H1 (cell line): Measurements from ENCODE around the gene CREG2. TPM values are rescaled to one million over a fixed set of nuclear protein-coding genes. Genes with fewer than 3 reads are reported as not detected.

Source experiments
- CTCF ChIA-PET: fragments of 300-600 bp; sonication (Branson Sonifier 250); formaldehyde crosslinking; loops from one replicate; lab custom pipeline; 2021; ENCODE audit not compliant: partially characterized antibody; lab: Charles Lee
- POLR2A ChIA-PET: fragments of 300-600 bp; sonication (Branson Sonifier 250); formaldehyde crosslinking; loops from one replicate; lab custom pipeline; 2021; ENCODE audit warnings: inconsistent platforms; ENCODE audit not compliant: partially characterized antibody; lab: Charles Lee
- DNase-seq, 2 experiments: peaks; one replicate each; pipeline versions ENCODE4 v3.0.0 to v3.0.0-alpha.2; 2010 to 2022; ENCODE audit warnings: low spot score in 2 of 2, low read depth in 1 of 2, mixed read lengths in 1 of 2
- FAIRE-seq: peaks from 2 replicates; lab custom pipeline; 2011; peaks lifted over from hg19 to GRCh38; lab: Jason Lieb, UNC
- H2AFZ ChIP-seq: 2 replicates; pipeline ENCODE4 v1.8.1; 2012; ENCODE audit warnings: low read length, inconsistent platforms
- H2AK5ac ChIP-seq: 2 replicates; pipeline ENCODE4 v1.6.1; 2013; ENCODE audit warnings: low read depth, low read length
- H2BK120ac ChIP-seq: replicated peaks from 2 replicates; pipeline ENCODE3; 2013; ENCODE audit warnings: low read depth, low read length, inconsistent platforms
- H2BK12ac ChIP-seq: 2 replicates; pipeline ENCODE4 v1.6.1; 2013; ENCODE audit warnings: low read depth, low read length
- H2BK15ac ChIP-seq: 2 replicates; pipeline ENCODE4 v1.6.1; 2013; ENCODE audit warnings: low read length
- H2BK20ac ChIP-seq: 2 replicates; pipeline ENCODE4 v1.6.1; 2013; ENCODE audit warnings: low read length
- H2BK5ac ChIP-seq: 2 replicates; pipeline ENCODE4 v1.6.1; 2013; ENCODE audit warnings: low read depth, low read length
- H3K14ac ChIP-seq: 2 replicates; pipeline ENCODE4 v1.6.1; 2013; ENCODE audit warnings: inconsistent platforms; ENCODE audit not compliant: insufficient read length
- H3K18ac ChIP-seq: 2 replicates; pipeline ENCODE4 v1.6.1; 2013; ENCODE audit warnings: low read length; ENCODE audit errors: extremely low read depth
- H3K23ac ChIP-seq: 2 replicates; pipeline ENCODE4 v1.6.1; 2013; ENCODE audit warnings: inconsistent platforms; ENCODE audit not compliant: insufficient read length
- H3K23me2 ChIP-seq: 2 replicates; pipeline ENCODE4 v1.6.1; 2013; ENCODE audit warnings: low read depth, low read length
- H3K27ac ChIP-seq: 2 replicates; pipeline ENCODE4 v1.6.1; 2011; ENCODE audit warnings: low read depth, low read length, inconsistent platforms
- H3K27me3 ChIP-seq, 4 experiments: replicated peaks in 1 of 4; 1 replicate in 1 of 4; 2 replicates in 3 of 4; pipeline versions ENCODE4 v1.6.1 to v1.8.1; 2011 to 2013; ENCODE audit warnings: low read length in 3 of 4, mild to moderate bottlenecking in 3 of 4, inconsistent platforms in 2 of 4, mixed read lengths in 2 of 4, moderate library complexity in 1 of 4; ENCODE audit not compliant: control insufficient read depth in 3 of 4, insufficient read depth in 3 of 4; ENCODE audit errors: extremely low read depth in 1 of 4
- H3K36me3 ChIP-seq, 4 experiments: 2 replicates each; pipeline versions ENCODE4 v1.6.1 to v1.8.1; 2011 to 2013; ENCODE audit warnings: mild to moderate bottlenecking in 4 of 4, low read length in 3 of 4, moderate library complexity in 2 of 4, control low read depth in 1 of 4, inconsistent platforms in 1 of 4; ENCODE audit not compliant: insufficient read depth in 4 of 4, control insufficient read depth in 2 of 4
- H3K4ac ChIP-seq: replicated peaks from 2 replicates; pipeline ENCODE3; 2013; ENCODE audit warnings: low read length, low read depth, mixed read lengths, inconsistent platforms; ENCODE audit not compliant: insufficient read length
- H3K4me1 ChIP-seq, 4 experiments: replicated peaks in 1 of 4; 1 replicate in 1 of 4; 2 replicates in 3 of 4; pipeline versions ENCODE4 v1.6.1 to v1.8.1; 2011 to 2013; ENCODE audit warnings: low read length in 3 of 4, inconsistent platforms in 2 of 4, mixed read lengths in 1 of 4; ENCODE audit not compliant: insufficient read depth in 4 of 4, control insufficient read depth in 3 of 4
- H3K4me2 ChIP-seq, 2 experiments: 2 replicates each; pipeline versions ENCODE4 v1.6.1 to v1.8.1; 2011 to 2013; ENCODE audit warnings: low read depth in 2 of 2, low read length in 2 of 2, control low read depth in 1 of 2, inconsistent platforms in 1 of 2, mild to moderate bottlenecking in 1 of 2; ENCODE audit not compliant: insufficient read depth in 1 of 2
- H3K4me3 ChIP-seq, 4 experiments: fragments of 200-600, 300-600 bp in 1 of 4; sonication (generic), shearing (Covaris generic), sonication (Bioruptor Twin) in 1 of 4; 2 replicates each; pipeline versions ENCODE4 v1.5.1 to v1.8.1; 2011 to 2016; ENCODE audit warnings: low read length in 4 of 4, low read depth in 3 of 4, control low read depth in 2 of 4, inconsistent platforms in 2 of 4, mild to moderate bottlenecking in 2 of 4, mixed read lengths in 1 of 4, moderate library complexity in 1 of 4; ENCODE audit not compliant: insufficient read depth in 2 of 4; ENCODE audit errors: extremely low read depth in 1 of 4
- H3K56ac ChIP-seq: replicated peaks from 2 replicates; pipeline ENCODE3; 2013; ENCODE audit warnings: low read depth, mild to moderate bottlenecking, mixed read lengths, low read length, inconsistent platforms; ENCODE audit not compliant: insufficient read length
- H3K79me1 ChIP-seq: 2 replicates; pipeline ENCODE4 v1.6.1; 2013; ENCODE audit warnings: low read depth, low read length, control low read depth
- H3K79me2 ChIP-seq, 2 experiments: 2 replicates each; pipeline versions ENCODE4 v1.6.1 to v1.8.1; 2012 to 2013; ENCODE audit warnings: low read length in 2 of 2, mild to moderate bottlenecking in 2 of 2, inconsistent platforms in 1 of 2; ENCODE audit not compliant: insufficient read depth in 2 of 2, control insufficient read depth in 1 of 2
- H3K9ac ChIP-seq, 4 experiments: replicated peaks in 1 of 4; 1 replicate in 1 of 4; 2 replicates in 3 of 4; pipeline versions ENCODE4 v1.6.1 to v1.8.1; 2011 to 2013; ENCODE audit warnings: low read depth in 3 of 4, low read length in 3 of 4, control low read depth in 2 of 4, mild to moderate bottlenecking in 2 of 4, moderate library complexity in 2 of 4, inconsistent platforms in 1 of 4; ENCODE audit errors: extremely low read depth in 1 of 4
- H3K9me3 ChIP-seq, 2 experiments: 2 replicates each; pipeline versions ENCODE4 v1.6.1 to v1.8.1; 2012 to 2013; ENCODE audit warnings: mild to moderate bottlenecking in 2 of 2, moderate library complexity in 2 of 2, control low read depth in 1 of 2, inconsistent platforms in 1 of 2, low read depth in 1 of 2, low read length in 1 of 2, mixed read lengths in 1 of 2; ENCODE audit not compliant: insufficient read depth in 2 of 2
- H4K20me1 ChIP-seq, 2 experiments: replicated peaks in 1 of 2; 2 replicates each; pipeline versions ENCODE3 to v1.8.1; 2011 to 2013; ENCODE audit warnings: inconsistent platforms in 2 of 2, low read length in 2 of 2, mild to moderate bottlenecking in 1 of 2; ENCODE audit not compliant: insufficient read depth in 2 of 2, control insufficient read depth in 1 of 2
- H4K5ac ChIP-seq: 2 replicates; pipeline ENCODE4 v1.6.1; 2013; ENCODE audit warnings: low read length, low read depth, mixed read lengths, inconsistent platforms; ENCODE audit not compliant: insufficient read length
- H4K8ac ChIP-seq: 2 replicates; pipeline ENCODE4 v1.8.0; 2013; ENCODE audit warnings: mild to moderate bottlenecking, moderate library complexity, low read length, inconsistent platforms; ENCODE audit not compliant: insufficient read depth; ENCODE audit errors: extremely low read depth
- H4K91ac ChIP-seq: replicated peaks from 2 replicates; pipeline ENCODE3; 2013; ENCODE audit warnings: low read length, mixed read lengths, inconsistent platforms; ENCODE audit not compliant: insufficient read length
- BCL11A ChIP-seq, 2 experiments: IDR thresholded peaks; one replicate each; pipeline ENCODE4 v1.6.1; 2011; ENCODE audit warnings: low read depth in 2 of 2, low read length in 2 of 2, mild to moderate bottlenecking in 2 of 2
- EP300 ChIP-seq, 2 experiments: IDR thresholded peaks; 1 replicate in 1 of 2; 2 replicates in 1 of 2; pipeline ENCODE4 v1.6.1; 2011 to 2012; ENCODE audit warnings: low read depth in 2 of 2, low read length in 2 of 2, mild to moderate bottlenecking in 2 of 2, borderline replicate concordance in 1 of 2, inconsistent platforms in 1 of 2, moderate library complexity in 1 of 2
- EZH2 ChIP-seq: fragments of 200-600 bp; sonication (generic); IDR thresholded peaks from 2 replicates; pipeline ENCODE4 v1.7.1; 2012; ENCODE audit warnings: low read depth, mild to moderate bottlenecking, moderate library complexity, low read length, inconsistent platforms; ENCODE audit not compliant: severe bottlenecking
- GTF2F1 ChIP-seq: IDR thresholded peaks from 2 replicates; pipeline ENCODE4 v1.6.1; 2012; ENCODE audit warnings: low read depth, low read length, improper control_type of control experiment, borderline replicate concordance
- JUND ChIP-seq: IDR thresholded peaks from 2 replicates; pipeline ENCODE4 v1.6.1; 2011; ENCODE audit warnings: mild to moderate bottlenecking, improper control_type of control experiment, low read length
- NANOG ChIP-seq: IDR thresholded peaks from 2 replicates; pipeline ENCODE4 v1.6.1; 2011; ENCODE audit warnings: low read length, low read depth, mild to moderate bottlenecking, inconsistent platforms; ENCODE audit not compliant: insufficient read depth, poor library complexity, severe bottlenecking
- POLR2AphosphoS5 ChIP-seq: IDR thresholded peaks from 2 replicates; pipeline ENCODE4 v1.6.1; 2011; ENCODE audit warnings: low read depth, low read length
- POU5F1 ChIP-seq: IDR thresholded peaks from 2 replicates; pipeline ENCODE4 v1.6.1; 2011; ENCODE audit warnings: low read depth, mild to moderate bottlenecking, low read length, moderate library complexity
- RNF2 ChIP-seq: fragments of 200-900, 300-1000 bp; sonication (generic); IDR thresholded peaks from 2 replicates; pipeline ENCODE4 v1.7.1; 2016; ENCODE audit warnings: borderline replicate concordance, low read depth, mild to moderate bottlenecking, antibody characterized with exemption, low read length; ENCODE audit not compliant: poor library complexity, severe bottlenecking; ENCODE audit errors: missing control alignments
- SAP30 ChIP-seq: fragments of 300-600 bp; sonication (generic); IDR thresholded peaks from 2 replicates; pipeline ENCODE4 v1.7.1; 2012; ENCODE audit warnings: low read length, moderate library complexity, mild to moderate bottlenecking, inconsistent platforms; ENCODE audit not compliant: insufficient read depth, insufficient replicate concordance
- TCF12 ChIP-seq: IDR thresholded peaks from 2 replicates; pipeline ENCODE4 v1.6.1; 2011; ENCODE audit warnings: low read depth, mild to moderate bottlenecking, low read length
- WGBS, 2 experiments: shearing (Covaris generic) in 1 of 2; methylation state at CpG; one replicate each; pipeline versions ENCODE4 v1.1.6 to v1.1.7; 2013 to 2015; ENCODE audit warnings: low lambda C conversion rate in 2 of 2, mixed read lengths in 2 of 2, inconsistent platforms in 1 of 2, low coverage in 1 of 2, missing lambda C conversion rate in 1 of 2; ENCODE audit not compliant: insufficient replicate concordance in 2 of 2, insufficient coverage in 1 of 2, insufficient read length in 1 of 2; ENCODE audit errors: extremely low coverage in 1 of 2, missing lambda C conversion rate in 1 of 2; 5-methylcytosine and 5-hydroxymethylcytosine counted together
- polyA plus RNA-seq, 7 experiments: library from polyadenylated mRNA; depleted of rRNA in 3 of 7; stranded (reverse) in 5 of 7; unstranded in 2 of 7; fragments of >200 nt in 5 of 7; fragments of 200-250 nt in 2 of 7; gene quantifications; 1 replicate in 5 of 7; 2 replicates in 1 of 7; 4 replicates in 1 of 7; pipeline versions ENCODE4 v1.2.1 to v1.2.3, GENCODE V29; 2011 to 2013; ENCODE audit warnings: missing spikeins in 2 of 7, mixed read lengths in 2 of 7
- total RNA-seq: library from RNA; stranded (reverse); fragmentation: NEBNext Ultra II Directional; extraction: Animal tissue kit (Norgen Biotek cat#: 25700); gene quantifications from 2 replicates; pipeline ENCODE4 v1.2.1, GENCODE V29; 2021

Gene CREG2
- total and polyA plus RNA-seq, 2 of the 8 experiments (the other 6 are each of a cell fraction or from before 2014, with no cell fraction given), result 2.0 to 2.2 TPM

DNA sequence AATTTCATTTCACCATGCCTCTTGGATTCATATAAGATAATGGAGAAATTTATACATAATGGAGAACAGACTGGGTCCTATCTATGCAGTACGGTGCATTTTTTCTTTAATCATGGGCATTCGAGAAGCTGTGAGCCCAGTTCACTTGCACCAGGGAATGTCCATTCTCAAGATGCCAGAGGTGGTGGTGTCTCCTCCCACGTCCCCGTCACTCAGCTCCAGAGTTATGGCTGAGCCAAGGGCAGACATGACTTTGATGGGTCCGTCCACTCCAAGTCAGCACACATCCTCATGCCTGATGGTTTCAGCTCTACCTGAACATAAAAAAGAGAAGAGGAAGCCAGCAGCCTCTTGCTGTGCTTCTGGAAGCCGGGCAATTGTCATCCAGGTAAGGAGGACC, 42.1 kb upstream of the CREG2 start:
- Histone ChIP-seq H4K91ac (no peak overlapping the region), H2BK15ac (no peak overlapping the region), H4K20me1 (no peaks in the 10 kb centered on the region), H3K9ac (no peak overlapping the region), H3K27me3 (no peaks in the 10 kb centered on the region), H3K4me2 (no peak overlapping the region), H3K14ac (no peak overlapping the region), H3K79me2 (no peaks in the 10 kb centered on the region), H4K8ac (no peak overlapping the region), H3K79me1 (no peaks in the 10 kb centered on the region), H2BK20ac (no peak overlapping the region), H3K9me3 (no peaks in the 10 kb centered on the region), H3K23ac (no peak overlapping the region), H3K4me3 (no peak overlapping the region), H3K23me2 (no peaks in the 10 kb centered on the region), H3K18ac (no peak overlapping the region), H2BK12ac (no peak overlapping the region), H3K4me1 (no peaks in the 10 kb centered on the region), H3K4ac (no peak overlapping the region), H3K56ac (no peak overlapping the region), H3K36me3 (no peaks in the 10 kb centered on the region; a peak in 1 of 8 replicates), H4K5ac (no peak overlapping the region), H3K27ac (no peak overlapping the region), H2AFZ (no peak overlapping the region), H2BK120ac (no peak overlapping the region), H2AK5ac (no peak overlapping the region), H2BK5ac (no peak overlapping the region)
- no peak for FAIRE-seq
- WGBS, 2 experiments, result 96% methylated on average over 6 of the region's 6 CpGs; no CpG with 5 or more reads in 1 of the 2 experiments
- DNase-seq, result no peak
- ChIA-PET CTCF (interaction anchor here (1.0 to 6.7 kb wide), 2 partner anchors 10 to 13 kb away, joined by 3 to 32 read pairs; no protein-coding TSS in a partner anchor), POLR2A (no interaction called here)
- no peak for TF ChIP-seq EZH2
- TF ChIP-seq SAP30, result no peak
- TF ChIP-seq JUND, result no peak
- no peak for TF ChIP-seq BCL11A (IDR thresholded peaks at IDR 0.05; ENCODE audit: low read depth in 2 of 2, low read length in 2 of 2)
- no peak for TF ChIP-seq POLR2AphosphoS5
- TF ChIP-seq NANOG, result no peak
- no peak for TF ChIP-seq RNF2
- TF ChIP-seq GTF2F1, result no peak
- TF ChIP-seq POU5F1, result no peak
- no peak for TF ChIP-seq EP300 (IDR thresholded peaks at IDR 0.05; ENCODE audit: borderline replicate concordance in 1 of 2, low read depth in 2 of 2, low read length in 2 of 2)
- no peak for TF ChIP-seq TCF12
